Measurements from ENCODE around the gene FIGN. TPM values are rescaled to one million over a fixed set of nuclear protein-coding genes. Genes with fewer than 3 reads are reported as not detected.

Gene FIGN
- total RNA-seq, 1 donor from 2014 or later: 41.1 TPM

- Histone ChIP-seq H3K4me2 (no peak overlapping the region), H3K4me3 (no peak overlapping the region), H3K36me3 (no peaks in the 10 kb centered on the region), H3K79me2 (ENCODE audit: low read depth) (no peaks in the 10 kb centered on the region), H3K27me3 (no peaks in the 10 kb centered on the region), H3F3A (ENCODE audit: low read depth) (no peaks in the 10 kb centered on the region), H3K4me1 (peaks cover 3% of the 10 kb centered on the region), H3K9ac (no peak overlapping the region), H3K27ac (no peak overlapping the region), H3K9me3 (ENCODE audit: low read depth) (no peaks in the 10 kb centered on the region), H2AFZ (replicated peaks) (no peak overlapping the region), H4K20me1 (ENCODE audit: low read depth) (no peaks in the 10 kb centered on the region)
- no peaks in the 10 kb centered on the region for H3K9me3 Mint-ChIP-seq
- no peak for TF ChIP-seq EZH2 (IDR thresholded peaks at IDR 0.05)
- TF ChIP-seq CTCF (IDR thresholded peaks at IDR 0.05): no peak
- TF ChIP-seq EZH2phosphoT487 (IDR thresholded peaks at IDR 0.05): no peak
- H3K36me3 Mint-ChIP-seq: no peaks in the 10 kb centered on the region
- peak; percentile 43 for DNase-seq (ENCODE audit: low spot score)
- no peaks in the 10 kb centered on the region for H3K4me1 Mint-ChIP-seq
- H3K27me3 Mint-ChIP-seq (ENCODE audit: insufficient read depth, low read depth): peaks cover 2% of the 10 kb centered on the region
- no peak overlapping the region for H3K27ac Mint-ChIP-seq
- no peak overlapping the region for H3K4me3 Mint-ChIP-seq
Measured at GRCh38 chr2:163757814-163758213, 22.0 kb upstream of the FIGN start.

GRCh38 chr2:163756588-163756987, 20.8 kb upstream of the FIGN start:
- Mint-ChIP-seq H3K27ac (no peak overlapping the region), H3K4me1 (no peaks in the 10 kb centered on the region), H3K4me3 (no peak overlapping the region), H3K36me3 (no peaks in the 10 kb centered on the region), H3K27me3 (ENCODE audit: insufficient read depth, low read depth) (no peaks in the 10 kb centered on the region), H3K9me3 (no peaks in the 10 kb centered on the region)
- DNase-seq (ENCODE audit: low spot score): no peak
- H3K9ac ChIP-seq: no peak overlapping the region
- no peaks in the 10 kb centered on the region for H3K27me3 ChIP-seq
- H3K27ac ChIP-seq: no peak overlapping the region
- peaks cover 3% of the 10 kb centered on the region for H3K4me1 ChIP-seq
- H3K79me2 ChIP-seq (ENCODE audit: low read depth): no peaks in the 10 kb centered on the region
- H2AFZ ChIP-seq (replicated peaks): peak overlapping the region; percentile 40
- H3K4me3 ChIP-seq: no peak overlapping the region
- H3K9me3 ChIP-seq (ENCODE audit: low read depth): no peaks in the 10 kb centered on the region
- H3K36me3 ChIP-seq: no peaks in the 10 kb centered on the region
- no peaks in the 10 kb centered on the region for H3F3A ChIP-seq (ENCODE audit: low read depth)
- H4K20me1 ChIP-seq (ENCODE audit: low read depth): no peaks in the 10 kb centered on the region
- H3K4me2 ChIP-seq: no peak overlapping the region
- TF ChIP-seq CTCF (IDR thresholded peaks at IDR 0.05): no peak

GRCh38 chr2:163755366-163755765, 19.6 kb upstream of the FIGN start:
- no peaks in the 10 kb centered on the region for H3K27me3 Mint-ChIP-seq (ENCODE audit: insufficient read depth, low read depth)
- DNase-seq (ENCODE audit: low spot score): no peak

More at GRCh38 chr2:163755366-163755765, 19.6 kb upstream of the FIGN start:
- Histone ChIP-seq H4K20me1 (ENCODE audit: low read depth) (no peaks in the 10 kb centered on the region), H2AFZ (replicated peaks) (no peak overlapping the region), H3K27me3 (no peaks in the 10 kb centered on the region), H3K9me3 (ENCODE audit: low read depth) (no peaks in the 10 kb centered on the region), H3K4me2 (no peak overlapping the region), H3K9ac (no peak overlapping the region), H3K4me3 (no peak overlapping the region), H3K4me1 (peaks cover 3% of the 10 kb centered on the region), H3K79me2 (ENCODE audit: low read depth) (no peaks in the 10 kb centered on the region), H3F3A (ENCODE audit: low read depth) (no peaks in the 10 kb centered on the region), H3K36me3 (no peaks in the 10 kb centered on the region), H3K27ac (no peak overlapping the region)
- no peak overlapping the region for H3K27ac Mint-ChIP-seq
- no peaks in the 10 kb centered on the region for H3K9me3 Mint-ChIP-seq
- no peak overlapping the region for H3K4me3 Mint-ChIP-seq
- no peaks in the 10 kb centered on the region for H3K4me1 Mint-ChIP-seq
- TF ChIP-seq CTCF (IDR thresholded peaks at IDR 0.05) (no peak), EZH2 (IDR thresholded peaks at IDR 0.05) (no peak), EZH2phosphoT487 (IDR thresholded peaks at IDR 0.05) (no peak)
- no peaks in the 10 kb centered on the region for H3K36me3 Mint-ChIP-seq

Data from neural progenitor cell (in vitro differentiated cells).